Peyer's patch (tissue), 4 donors: ENCODE results near the gene UNC93B1. TPM values are rescaled to one million over a fixed set of nuclear protein-coding genes. Genes with fewer than 3 reads are reported as not detected.

Experiments
- DNase-seq, 3 donors: peaks; one replicate each; pipeline ENCODE4 v3.0.0-alpha.2; 2017 to 2019
- H3K27ac ChIP-seq, 4 donors: fragments of 200-600 bp; sonication (generic); one replicate each; pipeline ENCODE4 v1.5.1; 2016 to 2019
- H3K27me3 ChIP-seq, 2 donors: fragments of 200-600 bp; sonication (generic); one replicate each; pipeline ENCODE4 v1.5.1; 2019
- H3K36me3 ChIP-seq, 3 donors: fragments of 200-600 bp; sonication (generic); one replicate each; pipeline ENCODE4 v1.5.1; 2016 to 2019
- H3K4me1 ChIP-seq, 4 donors: fragments of 200-600 bp; sonication (generic); one replicate each; pipeline ENCODE4 v1.5.1; 2016 to 2019
- H3K4me3 ChIP-seq, 4 donors: fragments of 200-600 bp; sonication (generic); 1 replicate in 3 of 4; 2 replicates in 1 of 4; pipeline ENCODE4 v1.5.1; 2016 to 2019; ENCODE audit warnings: mild to moderate bottlenecking in 1 of 4
- H3K9me3 ChIP-seq, 4 donors: fragments of 200-600 bp; sonication (generic); one replicate each; pipeline ENCODE4 v1.5.1; 2016 to 2019; ENCODE audit warnings: mild to moderate bottlenecking in 1 of 4
- CTCF ChIP-seq, 6 experiments: fragments of 450-650 bp in 4 of 6; fragments of 200-600 bp in 2 of 6; sonication (generic) in 1 of 6; IDR thresholded peaks; one replicate each; pipeline ENCODE4 v1.5.1; 2017 to 2019; ENCODE audit warnings: antibody characterized with exemption in 6 of 6, mild to moderate bottlenecking in 3 of 6, moderate library complexity in 1 of 6
- POLR2A ChIP-seq, 2 donors: fragments of 450-650 bp; IDR thresholded peaks; one replicate each; pipeline ENCODE4 v1.5.1; 2017; ENCODE audit warnings: antibody characterized with exemption in 2 of 2, mild to moderate bottlenecking in 2 of 2, moderate library complexity in 2 of 2
- total RNA-seq, 4 donors: library from RNA; depleted of rRNA; stranded (reverse); fragments of >200 nt; gene quantifications; one replicate each; pipeline ENCODE4 v1.1.0, GENCODE V29; 2016

The UNC93B1 gene
- total RNA-seq, 4 donors from 2014 or later = 68.7 to 154 (median 91.6) TPM

GRCh38 chr11:68035266-68035876 lies 31.5 kb upstream of the UNC93B1 start:
- no peaks in the 10 kb centered on the region for H3K27me3 ChIP-seq
- H3K4me1 ChIP-seq = peaks cover 11 to 51% (median 25%) of the 10 kb centered on the region in 4 donors
- no peak overlapping the region for H3K4me3 ChIP-seq
- H3K27ac ChIP-seq = no peak overlapping the region
- no peaks in the 10 kb centered on the region for H3K9me3 ChIP-seq
- no peak for DNase-seq
- peaks cover 0 to 22% (median 0%) of the 10 kb centered on the region in 3 donors for H3K36me3 ChIP-seq
- TF ChIP-seq POLR2A (IDR thresholded peaks at IDR 0.05) (no peak), CTCF (IDR thresholded peaks at IDR 0.05) (no peak)

DNA sequence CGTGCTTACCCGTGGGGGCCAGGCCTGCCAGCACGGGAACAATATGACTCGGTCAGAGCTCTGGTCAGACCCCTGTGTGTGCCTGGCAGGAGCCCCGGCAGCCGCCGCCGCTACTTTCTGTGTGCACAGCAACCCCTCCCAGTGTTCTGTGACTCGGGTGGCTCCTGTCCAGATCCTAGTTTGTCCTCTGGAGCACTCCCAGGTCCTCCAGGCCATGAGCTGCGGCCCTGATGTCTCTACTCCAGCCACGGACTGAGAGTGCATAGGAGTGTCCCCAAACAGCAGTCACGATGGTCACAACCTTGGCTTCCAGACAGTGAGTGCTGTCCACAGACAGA lies 29.8 kb upstream of the UNC93B1 start:
- Histone ChIP-seq H3K27me3 (no peaks in the 10 kb centered on the region), H3K9me3 (no peaks in the 10 kb centered on the region), H3K36me3 (peaks cover 0 to 22% (median 0%) of the 10 kb centered on the region in 3 donors), H3K27ac (no peak overlapping the region), H3K4me1 (peaks cover 11 to 48% (median 24%) of the 10 kb centered on the region in 4 donors), H3K4me3 (no peak overlapping the region)
- no peak for TF ChIP-seq POLR2A (IDR thresholded peaks at IDR 0.05)
- DNase-seq = no peak

DNA sequence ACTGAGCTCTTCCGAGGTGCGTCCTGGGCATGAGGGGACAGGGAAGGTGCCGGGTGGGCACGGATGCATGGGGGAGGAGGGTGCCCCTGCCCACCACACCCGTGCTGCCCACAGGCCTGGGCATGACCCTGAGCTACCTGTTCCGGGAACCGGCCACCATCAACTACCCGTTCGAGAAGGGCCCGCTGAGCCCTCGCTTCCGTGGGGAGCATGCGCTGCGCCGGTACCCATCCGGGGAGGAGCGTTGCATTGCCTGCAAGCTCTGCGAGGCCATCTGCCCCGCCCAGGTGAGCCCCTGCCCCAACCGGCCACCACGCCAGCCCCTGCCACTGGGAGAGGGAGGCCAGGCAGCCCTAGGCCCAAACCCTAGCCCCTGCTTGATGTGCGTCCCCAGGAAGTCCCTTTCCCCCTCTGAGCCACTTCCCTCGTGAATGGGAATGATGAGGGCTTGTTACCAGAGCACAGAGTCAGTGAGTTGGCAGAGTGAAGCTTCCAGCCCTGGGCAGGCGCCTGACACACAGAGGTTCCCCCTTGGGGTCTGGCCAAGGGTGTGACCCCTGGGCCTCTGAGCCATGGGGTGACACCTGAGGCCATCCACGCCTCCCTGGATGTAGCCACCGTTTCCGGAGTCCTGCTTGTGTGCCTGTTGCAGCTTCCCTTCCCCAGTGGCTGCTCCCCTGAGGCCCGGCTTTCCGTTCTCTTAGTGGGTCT lies 29.3 kb upstream of the UNC93B1 start:
- H3K27me3 ChIP-seq = no peaks in the 10 kb centered on the region
- no peak for DNase-seq
- H3K36me3 ChIP-seq = peaks cover 0 to 22% (median 0%) of the 10 kb centered on the region in 3 donors
- H3K4me1 ChIP-seq = peaks cover 7 to 42% (median 19%) of the 10 kb centered on the region in 4 donors
- H3K27ac ChIP-seq = no peak overlapping the region
- H3K9me3 ChIP-seq = no peaks in the 10 kb centered on the region
- H3K4me3 ChIP-seq = no peak overlapping the region
- TF ChIP-seq POLR2A (IDR thresholded peaks at IDR 0.05) = no peak
- TF ChIP-seq CTCF (IDR thresholded peaks at IDR 0.05) = no peak

- Histone ChIP-seq H3K27me3 (no peaks in the 10 kb centered on the region), H3K27ac (no peak overlapping the region), H3K9me3 (no peaks in the 10 kb centered on the region), H3K4me3 (peak overlapping the region in 1 of 4 donors; percentile 84), H3K4me1 (peaks cover 6 to 32% (median 12%) of the 10 kb centered on the region in 4 donors), H3K36me3 (peaks cover 0 to 27% (median 0%) of the 10 kb centered on the region in 3 donors)
- no peak for DNase-seq
- no peak for TF ChIP-seq CTCF (IDR thresholded peaks at IDR 0.05)
- TF ChIP-seq POLR2A (IDR thresholded peaks at IDR 0.05) = no peak
Measured at GRCh38 chr11:68032003-68032402, 28.1 kb upstream of the UNC93B1 start.

DNA sequence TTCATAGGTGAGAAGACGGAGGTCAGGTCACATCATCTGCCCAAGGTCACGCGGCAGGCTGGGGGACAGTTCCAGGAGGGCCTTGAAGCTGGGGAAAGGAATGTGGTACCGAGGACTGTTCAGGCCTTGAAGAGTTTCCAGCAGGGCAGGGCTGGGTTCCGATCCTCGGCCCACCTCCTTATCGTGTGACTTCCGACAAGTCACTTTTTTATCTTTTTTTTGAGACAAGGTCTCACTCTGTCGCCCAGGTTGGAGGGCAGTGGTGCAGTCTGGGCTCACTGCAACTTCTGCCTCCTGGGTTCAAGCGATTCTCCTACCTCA lies 27.2 kb upstream of the UNC93B1 start:
- DNase-seq = no peak
- TF ChIP-seq POLR2A (IDR thresholded peaks at IDR 0.05) (no peak), CTCF (IDR thresholded peaks at IDR 0.05) (no peak)
- Histone ChIP-seq H3K4me3 (peak overlapping the region; percentile 60 to 89 (median 84)), H3K4me1 (peaks cover 5 to 24% (median 7%) of the 10 kb centered on the region in 4 donors), H3K9me3 (no peaks in the 10 kb centered on the region), H3K27me3 (no peaks in the 10 kb centered on the region), H3K27ac (peak overlapping the region; percentile 75 to 96 (median 86)), H3K36me3 (peaks cover 0 to 27% (median 0%) of the 10 kb centered on the region in 3 donors)
